GM12875 (cell line): Measurements from ENCODE around the gene EEF1E1.

Source experiments
- H3K4me3 ChIP-seq: one replicate; pipeline ENCODE4 v1.5.1; 2011; ENCODE audit warnings: low read depth, low read length, control low read depth
- TF ChIP-seq, protein P1 (sequence below): IDR thresholded peaks from 2 replicates; pipeline ENCODE4 v1.5.1; 2011; ENCODE audit warnings: low read depth, mild to moderate bottlenecking, control low read depth, inconsistent platforms, low read length, moderate library complexity, borderline replicate concordance; ENCODE audit not compliant: insufficient read depth

The EEF1E1 gene

GRCh38 chr6:8070718-8071117 is 31.6 kb downstream of the EEF1E1 start:
- no peak overlapping the region for H3K4me3 ChIP-seq
- TF ChIP-seq, protein P1, sequence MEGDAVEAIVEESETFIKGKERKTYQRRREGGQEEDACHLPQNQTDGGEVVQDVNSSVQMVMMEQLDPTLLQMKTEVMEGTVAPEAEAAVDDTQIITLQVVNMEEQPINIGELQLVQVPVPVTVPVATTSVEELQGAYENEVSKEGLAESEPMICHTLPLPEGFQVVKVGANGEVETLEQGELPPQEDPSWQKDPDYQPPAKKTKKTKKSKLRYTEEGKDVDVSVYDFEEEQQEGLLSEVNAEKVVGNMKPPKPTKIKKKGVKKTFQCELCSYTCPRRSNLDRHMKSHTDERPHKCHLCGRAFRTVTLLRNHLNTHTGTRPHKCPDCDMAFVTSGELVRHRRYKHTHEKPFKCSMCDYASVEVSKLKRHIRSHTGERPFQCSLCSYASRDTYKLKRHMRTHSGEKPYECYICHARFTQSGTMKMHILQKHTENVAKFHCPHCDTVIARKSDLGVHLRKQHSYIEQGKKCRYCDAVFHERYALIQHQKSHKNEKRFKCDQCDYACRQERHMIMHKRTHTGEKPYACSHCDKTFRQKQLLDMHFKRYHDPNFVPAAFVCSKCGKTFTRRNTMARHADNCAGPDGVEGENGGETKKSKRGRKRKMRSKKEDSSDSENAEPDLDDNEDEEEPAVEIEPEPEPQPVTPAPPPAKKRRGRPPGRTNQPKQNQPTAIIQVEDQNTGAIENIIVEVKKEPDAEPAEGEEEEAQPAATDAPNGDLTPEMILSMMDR, result no peak

DNA sequence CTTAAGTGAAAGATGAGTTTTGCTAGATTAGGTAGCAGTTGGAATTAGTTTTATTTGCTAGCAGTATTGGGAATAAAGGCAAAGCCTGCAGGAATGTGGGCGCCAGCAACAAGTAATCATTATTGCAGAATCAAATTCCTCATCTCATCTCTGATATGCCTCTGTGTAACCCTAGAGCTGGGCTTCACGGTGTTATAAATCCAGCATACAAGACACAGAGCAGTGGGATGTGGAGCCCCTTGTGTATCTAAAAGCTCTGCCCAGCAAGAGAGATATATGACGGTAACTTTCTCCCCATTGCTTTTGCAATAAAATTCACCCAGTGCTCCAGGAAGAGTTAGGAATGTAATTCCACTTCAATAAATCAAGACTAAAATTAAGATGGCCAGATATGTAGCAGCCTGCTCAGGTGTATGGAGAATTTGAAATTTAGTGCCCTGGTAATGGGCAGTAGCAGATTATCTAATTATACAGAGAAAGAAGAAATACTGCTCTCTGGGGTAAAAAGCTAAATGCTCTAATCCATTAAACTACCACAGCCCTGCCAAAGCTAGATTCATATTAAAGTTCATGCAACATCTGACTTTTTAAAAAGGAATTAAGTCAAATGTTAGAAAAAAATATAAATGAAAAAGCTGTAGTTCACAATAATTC is 32.6 kb downstream of the EEF1E1 start:
- H3K4me3 ChIP-seq, result no peak overlapping the region

DNA sequence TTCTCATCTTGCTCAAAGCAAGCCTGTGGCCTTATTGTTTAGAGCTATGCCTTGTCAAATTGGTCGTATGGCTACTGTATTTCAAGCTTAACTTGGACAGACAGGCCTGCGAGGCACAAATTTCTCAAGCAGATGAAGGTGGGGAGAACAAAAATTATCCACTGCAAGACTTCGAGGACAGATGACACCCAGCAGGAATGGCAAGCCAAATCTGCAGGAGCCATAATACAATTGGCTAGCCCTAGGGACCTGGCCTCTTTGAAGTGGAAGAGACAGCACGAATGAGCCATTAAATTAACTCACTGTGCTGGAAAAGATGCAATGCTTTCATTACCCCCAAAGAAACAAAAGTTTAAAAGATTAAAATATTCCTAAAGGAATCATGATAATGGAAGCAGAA is 33.2 kb downstream of the EEF1E1 start:
- TF ChIP-seq, protein P1, result no peak
- H3K4me3 ChIP-seq, result no peak overlapping the region

More for the DNA sequence above, 32.6 kb downstream of the EEF1E1 start:
- TF ChIP-seq, protein P1, result no peak

DNA sequence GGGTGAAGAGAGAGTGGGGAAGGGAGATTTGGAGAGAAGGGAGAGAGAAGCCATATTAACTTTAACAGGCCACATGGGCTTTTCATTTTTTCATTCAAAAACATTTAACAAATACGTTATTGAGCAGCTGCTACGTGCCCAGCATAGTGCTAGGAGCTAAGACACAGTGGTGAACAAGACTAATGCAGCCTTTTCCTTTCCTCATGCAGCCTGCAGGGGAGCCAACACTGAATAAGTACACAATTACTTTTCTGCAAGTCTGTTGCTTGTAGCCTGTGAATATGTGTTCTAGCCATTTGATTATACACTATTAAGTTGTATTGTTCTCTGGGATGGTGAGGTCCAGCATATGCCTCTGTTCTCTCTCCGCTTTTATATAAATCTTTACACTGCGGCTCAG is 36.2 kb downstream of the EEF1E1 start:
- TF ChIP-seq, protein P1, result 0 out of 2 replicates have a peak, but pooled peaks have one; percentile 24
- H3K4me3 ChIP-seq, result no peak overlapping the region

- no peak overlapping the region for H3K4me3 ChIP-seq
- TF ChIP-seq, protein P1, result no peak
Observed at GRCh38 chr6:8065519-8065911, 36.8 kb downstream of the EEF1E1 start.

- H3K4me3 ChIP-seq, result peak overlapping the region; percentile 8
- TF ChIP-seq, protein P1, result no peak
Observed at GRCh38 chr6:8064638-8065518, 37.5 kb downstream of the EEF1E1 start.
